Progenitor cell of endocrine pancreas (in vitro differentiated cells): ENCODE data around the gene MTX2. TPM values are rescaled to one million over a fixed set of nuclear protein-coding genes. Genes with fewer than 3 reads are reported as not detected.

ENCODE experiments used
- DNase-seq: peaks from one replicate; pipeline ENCODE4 v3.0.0; 2021; ENCODE audit warnings: low spot score; ENCODE audit not compliant: unreplicated experiment
- H3K27ac Mint-ChIP-seq: 2 replicates; pipeline ENCODE4 v1.8.0; 2021; ENCODE audit warnings: mild to moderate bottlenecking, moderate library complexity, mixed read lengths
- H3K27me3 Mint-ChIP-seq: 2 replicates; pipeline ENCODE4 v1.8.0; 2021; ENCODE audit warnings: mixed read lengths
- H3K36me3 Mint-ChIP-seq: 2 replicates; pipeline ENCODE4 v1.8.0; 2022; ENCODE audit warnings: mixed read lengths; ENCODE audit not compliant: insufficient read depth
- H3K4me1 Mint-ChIP-seq: 2 replicates; pipeline ENCODE4 v1.8.0; 2021; ENCODE audit warnings: low read depth, mixed read lengths
- H3K4me3 Mint-ChIP-seq: 2 replicates; pipeline ENCODE4 v1.8.0; 2021; ENCODE audit warnings: low read depth, mild to moderate bottlenecking, moderate library complexity, mixed read lengths
- H3K9me3 Mint-ChIP-seq: 2 replicates; pipeline ENCODE4 v1.8.0; 2021; ENCODE audit warnings: low read depth, mixed read lengths
- CTCF ChIP-seq: fragments of 200-600 bp; sonication (generic); IDR thresholded peaks from one replicate; pipeline ENCODE4 v1.5.0; 2021; ENCODE audit warnings: antibody characterized with exemption, mild to moderate bottlenecking; ENCODE audit not compliant: unreplicated experiment
- total RNA-seq: library from RNA; stranded (reverse); gene quantifications from 2 replicates; pipeline ENCODE4 v1.2.1, GENCODE V29; 2021

Gene MTX2
- total RNA-seq, 1 donor from 2014 or later = 30.9 TPM

GRCh38 chr2:176251928-176252327 is 17.3 kb upstream of the MTX2 start:
- DNase-seq = no peak
- peaks cover 13% of the 10 kb centered on the region for H3K27me3 Mint-ChIP-seq
- no peaks in the 10 kb centered on the region for H3K36me3 Mint-ChIP-seq
- H3K9me3 Mint-ChIP-seq = peaks cover 11% of the 10 kb centered on the region
- H3K27ac Mint-ChIP-seq = no peak overlapping the region
- no peak for TF ChIP-seq CTCF
- H3K4me3 Mint-ChIP-seq = no peak overlapping the region
- no peaks in the 10 kb centered on the region for H3K4me1 Mint-ChIP-seq

GRCh38 chr2:176260689-176261088 is 8.6 kb upstream of the MTX2 start:
- TF ChIP-seq CTCF = no peak
- Mint-ChIP-seq H3K27ac (no peak overlapping the region), H3K9me3 (no peaks in the 10 kb centered on the region), H3K27me3 (peaks cover 9% of the 10 kb centered on the region), H3K4me1 (no peaks in the 10 kb centered on the region), H3K4me3 (no peak overlapping the region), H3K36me3 (no peaks in the 10 kb centered on the region)
- DNase-seq = no peak

- H3K9me3 Mint-ChIP-seq = no peaks in the 10 kb centered on the region
- DNase-seq = no peak
- H3K4me1 Mint-ChIP-seq = no peaks in the 10 kb centered on the region
- no peak overlapping the region for H3K4me3 Mint-ChIP-seq
- no peak for TF ChIP-seq CTCF
- no peak overlapping the region for H3K27ac Mint-ChIP-seq
- no peaks in the 10 kb centered on the region for H3K36me3 Mint-ChIP-seq
- H3K27me3 Mint-ChIP-seq = peaks cover 7% of the 10 kb centered on the region
Observed at GRCh38 chr2:176261136-176261535, 8.1 kb upstream of the MTX2 start.

GRCh38 chr2:176268976-176269318 is 295 bp upstream of the MTX2 start:
- Mint-ChIP-seq H3K27me3 (peaks cover 9% of the 10 kb centered on the region), H3K36me3 (no peaks in the 10 kb centered on the region), H3K4me1 (peaks cover 5% of the 10 kb centered on the region), H3K4me3 (peak overlapping the region; percentile 93), H3K27ac (peak overlapping the region; percentile 94), H3K9me3 (no peaks in the 10 kb centered on the region)
- no peak for DNase-seq
- TF ChIP-seq CTCF = no peak

GRCh38 chr2:176270100-176270750 is 983 bp downstream of the MTX2 start:
- DNase-seq = no peak
- H3K4me3 Mint-ChIP-seq = peak overlapping the region; percentile 93
- no peaks in the 10 kb centered on the region for H3K36me3 Mint-ChIP-seq
- H3K4me1 Mint-ChIP-seq = peaks cover 5% of the 10 kb centered on the region
- no peak for TF ChIP-seq CTCF
- H3K27me3 Mint-ChIP-seq = peaks cover 8% of the 10 kb centered on the region
- H3K27ac Mint-ChIP-seq = peak overlapping the region; percentile 94
- no peaks in the 10 kb centered on the region for H3K9me3 Mint-ChIP-seq
